Pancreas (tissue), 10 donors: ENCODE measurements around the gene SPACA5. TPM values are rescaled to one million over a fixed set of nuclear protein-coding genes. Genes with fewer than 3 reads are reported as not detected.

Experiments
- ATAC-seq, 4 donors: fragments of 200-7000 bp; cut with Tn5 transposase; one replicate each; pipeline versions ENCODE4 v1.8.0 to v1.9.1; 2020; ENCODE audit warnings: mild to moderate bottlenecking in 4 of 4, moderate library complexity in 4 of 4
- DNase-seq, 6 donors: peaks; one replicate each; pipeline ENCODE4 v3.0.0-alpha.2; 2020
- FAIRE-seq: peaks from 2 replicates; lab custom pipeline; 2012; peaks lifted over from hg19 to GRCh38; lab: Jason Lieb, UNC
- H3K27ac ChIP-seq, 4 donors: fragments of 200-600 bp; sonication (generic); 1 replicate in 3 of 4; 2 replicates in 1 of 4; pipeline versions ENCODE4 v1.5.0 to v1.8.0; 2020
- H3K27me3 ChIP-seq, 4 donors: fragments of 200-600 bp; one replicate each; pipeline ENCODE4 v1.8.0; 2021
- H3K36me3 ChIP-seq, 3 donors: fragments of 200-600 bp; sonication (generic) in 1 of 3; one replicate each; pipeline versions ENCODE4 v1.5.0 to v1.8.0; 2020 to 2021
- H3K4me1 ChIP-seq, 3 donors: fragments of 200-600 bp; one replicate each; pipeline ENCODE4 v1.8.0; 2021
- H3K4me3 ChIP-seq, 4 donors: fragments of 200-600 bp; sonication (generic) in 2 of 4; one replicate each; pipeline versions ENCODE4 v1.5.0 to v1.8.0; 2020 to 2021
- H3K9me3 ChIP-seq, 4 donors: fragments of 200-600 bp; one replicate each; pipeline ENCODE4 v1.8.0; 2021
- WGBS, 2 donors: extraction: QIAGEN DNeasy Blood & Tissue Kit; methylation state at CpG; one replicate each; pipeline ENCODE4 v1.1.7; 2013; 5-methylcytosine and 5-hydroxymethylcytosine counted together
- intact Hi-C, 3 donors: fragments of 100-400 bp; cut with DNase I; formaldehyde crosslinking; loops; one replicate each; pipeline versions ENCODE4 v1.11.1 to v1.14.2; 2022
- polyA plus RNA-seq, 2 donors: library from polyadenylated mRNA; stranded (reverse); fragments of 200-250 nt; gene quantifications; one replicate each; pipeline ENCODE4 v1.2.3, GENCODE V29; 2013
- total RNA-seq, 6 donors: library from RNA; stranded (reverse); fragmentation: NEBNext Ultra II Directional in 4 of 6; extraction: Animal tissue kit (Norgen Biotek cat#: 25700) in 4 of 6; gene quantifications; one replicate each; pipeline versions ENCODE4 v1.2.1 to v1.2.4, GENCODE V29; 2021 to 2023
- TF ChIP-seq, protein P1 (sequence below), 4 donors: fragments of 200-600 bp; sonication (generic) in 3 of 4; IDR thresholded peaks; one replicate each; pipeline versions ENCODE4 v1.5.0 to v1.8.0; 2021; ENCODE audit warnings: antibody characterized with exemption in 4 of 4
- donor health status: healthy with polysubstance abuse.
- donor health status: DM: no; HTN: no; CAD: no; lungs with moderate emphysema.
- donor health status: DM: no; HTN: no; CAD: no.
- donor health status: control.
- donor health status: control.
- donor health status: Bipolar disorder and iron deficiency.
- donor health status: DM: yes; HTN: yes; CAD: no.
- donor health status: DM: no; HTN: no; CAD: no.
- donor health status: DM: no; HTN: no; CAD: no.
- donor health status: DM: yes; HTN: yes; CAD: no.

Gene SPACA5
- total and polyA plus RNA-seq, 8 donors, result not detected

DNA sequence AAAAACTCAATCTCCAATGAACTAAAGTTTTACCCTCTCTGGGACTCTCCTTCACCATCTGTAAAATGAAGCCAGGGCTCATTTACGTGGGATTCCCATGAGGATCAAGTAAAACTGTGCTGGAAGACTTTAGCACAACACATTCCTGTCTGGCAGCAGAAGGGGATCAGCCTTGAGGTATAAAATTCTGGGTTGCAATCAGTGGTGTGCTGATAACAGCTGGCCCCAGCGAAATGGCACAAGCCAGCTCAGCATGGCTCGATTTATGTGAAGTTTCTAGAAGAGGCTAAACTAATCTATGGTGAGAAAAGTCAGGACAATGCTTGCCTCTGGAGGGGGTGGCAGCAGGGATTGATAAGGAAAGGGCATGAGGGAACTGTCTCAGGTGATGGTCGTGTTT, 36.3 kb downstream of the SPACA5 start:
- 42 to 57% methylated on average over 4 of the region's 4 CpGs for WGBS, 2 donors
- intact Hi-C loops, result no loop called here
- FAIRE-seq (no peak), DNase-seq (no peak), ATAC-seq (no peak)
- Histone ChIP-seq H3K9me3 (no peaks in the 10 kb centered on the region), H3K36me3 (no peaks in the 10 kb centered on the region), H3K4me1 (no peaks in the 10 kb centered on the region), H3K4me3 (no peak overlapping the region), H3K27me3 (no peaks in the 10 kb centered on the region), H3K27ac (no peak overlapping the region)
- TF ChIP-seq, protein P1, sequence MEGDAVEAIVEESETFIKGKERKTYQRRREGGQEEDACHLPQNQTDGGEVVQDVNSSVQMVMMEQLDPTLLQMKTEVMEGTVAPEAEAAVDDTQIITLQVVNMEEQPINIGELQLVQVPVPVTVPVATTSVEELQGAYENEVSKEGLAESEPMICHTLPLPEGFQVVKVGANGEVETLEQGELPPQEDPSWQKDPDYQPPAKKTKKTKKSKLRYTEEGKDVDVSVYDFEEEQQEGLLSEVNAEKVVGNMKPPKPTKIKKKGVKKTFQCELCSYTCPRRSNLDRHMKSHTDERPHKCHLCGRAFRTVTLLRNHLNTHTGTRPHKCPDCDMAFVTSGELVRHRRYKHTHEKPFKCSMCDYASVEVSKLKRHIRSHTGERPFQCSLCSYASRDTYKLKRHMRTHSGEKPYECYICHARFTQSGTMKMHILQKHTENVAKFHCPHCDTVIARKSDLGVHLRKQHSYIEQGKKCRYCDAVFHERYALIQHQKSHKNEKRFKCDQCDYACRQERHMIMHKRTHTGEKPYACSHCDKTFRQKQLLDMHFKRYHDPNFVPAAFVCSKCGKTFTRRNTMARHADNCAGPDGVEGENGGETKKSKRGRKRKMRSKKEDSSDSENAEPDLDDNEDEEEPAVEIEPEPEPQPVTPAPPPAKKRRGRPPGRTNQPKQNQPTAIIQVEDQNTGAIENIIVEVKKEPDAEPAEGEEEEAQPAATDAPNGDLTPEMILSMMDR (IDR thresholded peaks at IDR 0.05), result no peak

DNA sequence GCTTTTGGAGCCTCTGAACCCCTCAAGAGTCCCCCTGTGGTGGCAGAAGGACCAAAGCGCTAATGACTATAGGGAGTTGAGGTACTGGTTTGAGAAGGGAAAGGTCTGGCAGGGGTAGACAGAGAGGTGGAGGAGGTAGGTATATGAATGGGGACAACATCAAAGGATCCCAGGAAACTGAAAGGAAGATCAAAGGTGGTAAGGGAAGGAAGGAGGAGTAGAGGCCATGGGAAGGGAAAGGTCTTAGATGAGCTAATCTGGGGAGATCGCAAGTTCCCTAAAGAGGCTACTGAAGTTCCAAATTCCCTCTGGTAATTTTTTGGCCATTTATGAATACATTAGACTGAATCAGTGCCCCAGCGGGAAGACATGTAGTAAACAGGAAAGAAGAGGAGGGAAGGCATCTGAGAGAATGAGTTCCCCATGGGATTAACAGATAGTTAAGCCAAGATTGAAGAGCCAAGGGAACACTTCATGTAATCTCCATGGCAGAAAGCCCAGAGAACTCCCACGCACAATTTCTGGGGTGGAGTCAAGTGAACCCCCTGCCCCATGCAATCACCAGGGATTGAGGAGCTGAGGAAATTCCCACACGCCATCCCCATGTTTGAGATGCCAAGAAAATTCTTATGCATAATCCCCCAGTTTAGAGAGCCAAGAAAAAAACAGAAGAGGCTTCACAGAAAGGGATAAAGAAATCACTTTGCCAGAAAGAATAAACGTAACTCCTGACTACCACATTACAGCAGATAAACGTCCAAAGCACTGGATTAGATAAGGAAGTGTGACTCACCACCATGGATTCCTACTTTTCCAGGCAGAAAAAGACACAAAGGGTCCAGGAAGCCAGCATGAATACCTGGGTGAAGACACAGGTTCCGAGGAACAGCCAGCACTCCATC, 38.9 kb downstream of the SPACA5 start:
- 57 to 69% methylated on average over 8 of the region's 8 CpGs for WGBS, 2 donors
- intact Hi-C loops, result no loop called here
- H3K27ac ChIP-seq, result peak overlapping the region in 1 of 4 donors; percentile 2

DNA sequence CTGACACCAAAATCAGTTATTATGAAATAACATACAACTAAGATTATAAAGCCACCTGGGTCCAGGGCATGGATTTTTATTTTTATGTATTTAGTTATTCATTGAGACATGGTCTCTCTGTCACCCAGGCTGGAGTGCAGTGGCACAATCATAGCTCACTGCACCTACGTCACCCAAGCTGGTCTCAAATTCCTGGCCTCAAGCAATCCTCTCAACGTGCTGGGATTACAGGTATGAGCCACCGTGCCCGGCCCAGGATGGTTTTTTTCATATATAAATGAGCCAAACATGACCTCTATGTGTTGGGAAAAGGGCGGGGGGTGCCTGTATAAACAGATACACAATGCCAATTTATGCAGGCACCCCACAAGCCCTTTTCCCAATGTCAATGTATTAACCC, 40.1 kb downstream of the SPACA5 start:
- ATAC-seq, result no peak
- no peaks in the 10 kb centered on the region for H3K36me3 ChIP-seq
- H3K27me3 ChIP-seq, result no peaks in the 10 kb centered on the region
- no peaks in the 10 kb centered on the region for H3K9me3 ChIP-seq
- no peak overlapping the region for H3K27ac ChIP-seq
- 77 to 95% methylated on average over 5 of the region's 5 CpGs for WGBS, 2 donors
- no peak for FAIRE-seq
- no peaks in the 10 kb centered on the region for H3K4me1 ChIP-seq
- no peak for DNase-seq
- intact Hi-C loops, result no loop called here
- TF ChIP-seq, protein P1 (IDR thresholded peaks at IDR 0.05), result no peak
- no peak overlapping the region for H3K4me3 ChIP-seq

More for the DNA sequence above, 38.9 kb downstream of the SPACA5 start:
- Histone ChIP-seq H3K36me3 (no peaks in the 10 kb centered on the region), H3K9me3 (no peaks in the 10 kb centered on the region), H3K4me3 (no peak overlapping the region), H3K27me3 (no peaks in the 10 kb centered on the region), H3K4me1 (no peaks in the 10 kb centered on the region)
- TF ChIP-seq, protein P1 (IDR thresholded peaks at IDR 0.05), result no peak
- no peak for FAIRE-seq
- ATAC-seq, result peak in 3 of 4 donors; percentile 19 to 56 (median 25)
- peak in 1 of 6 donors; percentile 14 for DNase-seq

DNA sequence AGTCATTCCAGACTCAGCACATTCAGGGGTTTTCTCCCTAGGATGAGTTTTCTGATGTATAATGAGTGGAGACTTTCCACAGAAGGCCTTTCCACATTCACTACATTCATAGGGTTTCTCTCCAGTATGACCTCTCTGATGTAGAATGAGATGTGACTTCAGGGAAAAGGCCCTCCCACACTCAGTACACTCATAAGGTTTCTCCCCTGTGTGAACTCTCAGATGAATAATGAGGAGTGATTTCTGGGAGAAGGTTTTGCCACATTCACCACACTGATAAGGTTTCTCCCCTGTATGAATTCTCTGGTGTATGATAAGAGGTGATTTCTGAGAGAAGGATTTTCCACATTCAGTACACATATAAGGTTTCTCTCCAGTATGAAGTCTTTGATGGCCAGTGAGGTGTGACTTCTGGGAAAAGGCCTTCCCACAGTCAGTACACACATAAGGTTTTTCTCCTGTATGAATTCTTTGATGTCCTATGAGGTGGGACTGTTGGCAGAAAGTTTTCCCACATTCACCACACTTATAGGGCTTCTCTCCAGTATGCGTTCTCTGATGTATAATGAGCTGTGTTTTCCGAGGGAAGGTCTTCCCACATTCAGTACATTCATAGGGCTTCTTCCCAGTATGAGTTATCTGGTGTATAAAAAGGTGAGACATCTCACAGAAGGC, 52.0 kb downstream of the SPACA5 start:
- no peak overlapping the region for H3K4me3 ChIP-seq
- ATAC-seq, result no peak

More for the DNA sequence above, 52.0 kb downstream of the SPACA5 start:
- no peak for DNase-seq
- no peaks in the 10 kb centered on the region for H3K4me1 ChIP-seq
- H3K36me3 ChIP-seq, result peaks cover 0 to 2% (median 0%) of the 10 kb centered on the region in 3 donors
- intact Hi-C loops, result no loop called here
- WGBS, 2 donors, result 52 to 94% methylated on average over 2 of the region's 2 CpGs
- H3K27me3 ChIP-seq, result no peaks in the 10 kb centered on the region
- H3K27ac ChIP-seq, result no peak overlapping the region
- no peak for FAIRE-seq
- TF ChIP-seq, protein P1 (IDR thresholded peaks at IDR 0.05), result no peak
- H3K9me3 ChIP-seq, result no peaks in the 10 kb centered on the region
